Right forelimb (tissue), 1 donor: ENCODE measurements around the gene TMEM63B.
"Not testable (repeated sequence)": the region's sequence is repeated elsewhere in the genome, so short reads cannot be mapped to it uniquely, and the experiment has no call there.

Experiments
- DNase-seq: peaks from one replicate; pipeline ENCODE4 v3.0.0-alpha.2; 2018

Gene TMEM63B

GRCh38 chr6:44172731-44173500 is 45.6 kb downstream of the TMEM63B start:
- DNase-seq = peak; percentile 87

- DNase-seq = no peak
Observed at GRCh38 chr6:44176130-44176761, 48.9 kb downstream of the TMEM63B start.

- no peak for DNase-seq
Observed at GRCh38 chr6:44176762-44177509, 49.6 kb downstream of the TMEM63B start.

- DNase-seq = no peak
Observed at GRCh38 chr6:44177691-44178423, 50.5 kb downstream of the TMEM63B start.

- no peak for DNase-seq
Observed at GRCh38 chr6:44178424-44179071, 51.2 kb downstream of the TMEM63B start.

DNA sequence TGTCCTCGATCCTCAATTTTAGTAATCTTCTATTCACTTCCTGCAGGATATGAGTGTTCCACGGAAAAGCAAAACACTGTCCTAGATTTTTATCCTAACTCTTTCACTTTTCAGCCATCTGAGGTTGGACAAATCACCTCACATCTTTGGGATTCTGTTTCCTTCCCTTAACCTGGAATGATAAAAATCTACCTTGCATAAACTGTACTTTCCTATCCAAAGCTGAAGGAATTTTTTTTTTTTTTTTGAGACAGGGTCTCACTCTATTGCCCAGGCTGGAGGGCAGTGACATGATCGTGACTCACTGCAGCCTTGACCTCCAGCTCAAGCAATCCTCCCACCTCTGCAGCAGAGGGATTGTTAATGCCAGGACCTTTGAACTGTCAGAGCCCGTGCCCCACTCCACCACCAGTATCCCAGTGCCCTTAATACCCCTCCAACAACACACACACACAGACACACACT is 51.8 kb downstream of the TMEM63B start:
- DNase-seq = no peak

DNA sequence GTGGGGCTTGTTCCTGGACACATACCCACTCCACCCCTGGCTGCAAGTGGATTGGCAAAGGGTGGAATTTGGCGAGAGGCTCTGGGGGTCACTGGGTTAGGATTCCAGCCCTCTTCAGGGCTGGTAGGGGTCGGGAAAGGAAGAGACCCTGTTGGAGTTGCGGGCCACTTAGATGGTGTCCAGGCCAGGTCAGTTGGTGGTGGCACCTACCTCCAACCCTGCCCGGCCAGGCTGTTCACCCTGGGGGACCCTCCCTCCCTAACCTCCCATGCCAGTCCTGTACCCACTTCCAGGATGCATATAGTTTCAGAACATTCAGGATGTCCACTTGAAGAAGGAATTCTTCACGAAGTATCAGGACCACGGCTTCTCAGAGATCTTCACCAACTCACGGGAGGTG is 52.3 kb downstream of the TMEM63B start:
- no peak for DNase-seq

DNA sequence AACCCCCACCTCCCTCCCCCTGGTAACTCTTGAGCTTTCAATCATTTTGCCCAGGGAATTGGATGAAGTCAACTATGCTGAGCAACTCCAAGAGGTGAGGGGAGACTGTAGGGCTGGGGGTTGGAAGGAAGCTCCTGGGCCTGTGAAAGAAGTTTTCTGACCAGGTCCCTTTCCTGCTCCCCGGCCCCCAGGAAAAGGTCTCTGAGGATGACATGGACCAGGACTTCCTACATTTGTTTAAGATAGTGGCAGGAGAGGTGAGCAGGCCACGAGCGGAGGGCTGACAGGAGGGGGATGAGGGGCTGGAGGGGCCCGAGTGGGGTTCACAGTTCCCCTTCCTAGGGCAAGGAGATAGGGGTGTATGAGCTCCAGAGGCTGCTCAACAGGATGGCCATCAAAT is 53.1 kb downstream of the TMEM63B start:
- no peak for DNase-seq

DNA sequence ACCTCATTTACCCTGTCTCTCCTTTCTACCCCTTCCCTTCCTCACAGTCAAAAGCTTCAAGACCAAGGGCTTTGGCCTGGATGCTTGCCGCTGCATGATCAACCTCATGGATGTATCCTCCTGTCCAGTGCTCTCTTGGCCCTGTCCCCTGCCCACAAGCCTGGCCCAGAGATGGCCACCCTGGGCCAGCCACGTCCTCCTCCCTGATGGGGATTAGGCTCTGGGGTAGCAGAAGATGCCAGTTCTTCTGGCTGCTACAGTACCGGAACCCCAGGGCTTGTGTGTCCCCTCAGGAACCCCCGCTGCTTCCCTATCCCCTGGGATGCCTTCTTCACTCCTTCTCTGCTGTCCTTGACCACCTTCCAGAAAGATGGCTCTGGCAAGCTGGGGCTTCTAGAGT is 53.5 kb downstream of the TMEM63B start:
- no peak for DNase-seq

DNA sequence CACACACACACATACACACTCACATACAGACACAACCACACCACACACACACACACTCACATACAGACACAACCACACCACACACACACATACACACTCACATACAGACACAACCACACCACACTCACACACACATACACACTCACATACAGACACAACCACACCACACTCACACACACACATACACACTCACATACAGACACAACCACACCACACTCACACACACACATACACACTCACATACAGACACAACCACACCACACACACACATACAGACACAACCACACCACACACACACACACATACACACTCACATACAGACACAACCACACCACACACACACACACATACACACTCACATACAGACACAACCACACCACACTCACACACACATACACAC is 54.4 kb downstream of the TMEM63B start:
- not testable (repeated sequence) for DNase-seq

DNA sequence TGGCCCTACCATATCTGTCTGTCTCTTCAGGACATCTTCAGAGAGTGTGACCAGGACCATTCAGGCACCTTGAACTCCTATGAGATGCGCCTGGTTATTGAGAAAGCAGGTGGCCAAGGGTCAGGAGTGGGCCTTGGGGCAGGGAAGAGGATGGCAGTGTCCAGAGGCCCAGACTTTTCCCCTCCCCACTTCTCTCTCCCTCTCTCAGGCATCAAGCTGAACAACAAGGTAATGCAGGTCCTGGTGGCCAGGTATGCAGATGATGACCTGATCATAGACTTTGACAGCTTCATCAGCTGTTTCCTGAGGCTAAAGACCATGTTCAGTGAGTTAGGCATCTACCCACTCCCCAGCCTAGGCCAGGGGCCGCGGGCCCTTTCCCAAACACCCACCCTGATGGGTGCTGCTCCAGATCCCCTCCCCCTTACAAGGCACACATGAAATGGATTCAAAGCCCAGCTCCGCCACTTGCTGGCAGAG is 55.6 kb downstream of the TMEM63B start:
- DNase-seq = no peak

DNA sequence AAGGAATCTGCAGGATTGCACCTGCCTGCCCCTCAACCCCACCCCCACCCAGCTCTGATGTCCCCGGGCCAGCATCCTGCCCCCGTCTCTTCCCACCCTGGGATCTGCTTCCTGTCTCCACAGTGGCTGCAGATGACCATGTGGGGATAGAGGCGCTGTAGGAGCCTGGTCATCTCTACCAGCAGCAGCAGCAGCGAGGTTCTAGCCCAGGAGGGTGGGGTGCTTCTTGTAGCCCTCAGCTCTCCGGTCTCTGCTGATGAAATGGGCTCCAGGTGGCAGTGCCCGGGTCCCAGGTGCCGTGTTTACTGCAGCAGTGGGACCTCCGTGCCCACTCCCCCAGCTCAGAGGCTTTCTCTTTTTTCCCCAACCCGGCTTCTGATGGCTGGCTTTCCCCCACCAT is 56.4 kb downstream of the TMEM63B start:
- DNase-seq = no peak

DNA sequence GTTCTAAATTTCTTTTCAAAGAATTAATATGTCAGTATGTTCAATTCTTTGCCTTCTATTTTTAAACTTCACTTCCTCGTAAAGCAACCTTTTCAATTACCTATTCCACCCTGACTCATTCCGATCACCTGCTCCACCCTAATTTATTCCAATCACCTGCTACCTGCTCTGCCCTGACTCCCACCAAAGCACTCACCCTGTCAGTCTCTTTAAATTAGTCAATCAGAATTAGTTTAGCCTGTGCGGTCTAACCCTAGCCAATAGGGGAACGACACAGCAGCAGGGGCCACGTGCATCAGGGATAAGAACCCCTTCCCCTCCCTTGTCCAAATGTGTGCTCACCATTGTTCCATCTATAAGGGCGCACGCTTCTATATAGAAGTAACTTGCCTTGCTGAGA is 58.0 kb downstream of the TMEM63B start:
- DNase-seq = not testable (repeated sequence)

GRCh38 chr6:44185953-44186634 is 58.7 kb downstream of the TMEM63B start:
- no peak for DNase-seq

DNA sequence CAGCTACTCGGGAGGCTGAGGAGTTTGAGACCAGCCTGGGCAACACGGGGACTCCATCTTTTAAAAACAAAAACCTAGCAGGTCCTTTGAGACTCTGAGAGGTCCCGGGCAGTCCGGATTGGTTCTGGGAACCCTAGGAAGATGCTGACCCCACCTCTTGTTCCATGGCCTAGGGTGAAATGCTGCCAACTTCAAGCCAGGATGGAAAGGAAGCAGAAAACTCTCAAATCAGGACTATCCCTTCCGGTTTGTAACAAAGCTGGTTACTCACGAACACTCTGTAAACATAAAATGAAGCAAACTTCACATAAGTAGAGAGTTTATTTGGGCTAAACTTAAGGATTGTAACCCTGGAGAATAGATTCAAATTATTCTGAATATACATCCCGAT is 59.3 kb downstream of the TMEM63B start:
- DNase-seq = no peak

DNA sequence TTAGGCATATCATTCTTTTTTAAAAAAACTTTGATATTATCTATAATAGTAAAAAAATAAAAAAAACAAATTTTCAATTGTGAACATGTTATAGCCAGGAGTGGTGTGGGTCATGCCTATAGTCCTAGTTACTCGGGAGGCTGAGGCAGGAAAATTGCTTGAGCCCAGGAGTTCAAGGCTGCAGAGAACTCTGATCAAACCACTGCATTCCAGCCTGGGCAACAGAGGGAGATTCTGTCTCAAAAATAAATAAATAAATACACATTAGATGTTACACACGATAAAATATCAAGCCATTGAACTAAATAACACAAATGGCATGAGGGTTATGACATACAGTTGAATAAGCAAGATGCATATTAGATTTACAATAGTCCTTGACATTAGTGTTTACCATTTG is 61.5 kb downstream of the TMEM63B start:
- DNase-seq = no peak

GRCh38 chr6:44189257-44189656 is 61.9 kb downstream of the TMEM63B start:
- no peak for DNase-seq

GRCh38 chr6:44190715-44191114 is 63.4 kb downstream of the TMEM63B start:
- no peak for DNase-seq

GRCh38 chr6:44192428-44193041 is 65.2 kb downstream of the TMEM63B start:
- DNase-seq = no peak

DNA sequence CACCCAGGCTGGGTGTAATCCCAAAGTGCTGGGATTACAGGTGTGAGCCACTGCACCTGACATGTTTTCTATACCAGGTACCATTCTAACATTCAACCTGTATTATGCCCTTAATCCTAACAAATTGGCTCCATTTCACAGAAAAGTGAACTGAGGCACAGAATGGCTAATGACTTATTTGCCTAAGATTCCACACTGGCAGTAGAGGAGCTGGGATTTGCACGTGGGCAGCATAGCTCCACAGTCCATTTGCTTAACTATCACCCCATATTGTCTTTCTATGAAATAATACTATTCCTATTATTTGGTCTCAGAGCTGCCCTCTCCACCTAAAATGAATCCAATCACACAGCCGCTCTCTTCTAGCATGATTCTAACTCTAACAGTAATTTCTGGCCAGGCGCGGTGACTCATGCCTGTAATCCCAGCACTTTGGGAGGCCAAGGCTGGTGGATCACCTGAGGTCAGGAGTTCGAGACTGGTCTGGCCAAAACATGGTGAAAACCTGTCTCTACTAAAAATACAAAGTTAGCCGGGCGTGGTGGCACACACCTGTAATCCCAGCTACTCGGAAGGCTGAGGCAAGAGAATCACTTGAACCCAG is 66.1 kb downstream of the TMEM63B start:
- no peak for DNase-seq

DNA sequence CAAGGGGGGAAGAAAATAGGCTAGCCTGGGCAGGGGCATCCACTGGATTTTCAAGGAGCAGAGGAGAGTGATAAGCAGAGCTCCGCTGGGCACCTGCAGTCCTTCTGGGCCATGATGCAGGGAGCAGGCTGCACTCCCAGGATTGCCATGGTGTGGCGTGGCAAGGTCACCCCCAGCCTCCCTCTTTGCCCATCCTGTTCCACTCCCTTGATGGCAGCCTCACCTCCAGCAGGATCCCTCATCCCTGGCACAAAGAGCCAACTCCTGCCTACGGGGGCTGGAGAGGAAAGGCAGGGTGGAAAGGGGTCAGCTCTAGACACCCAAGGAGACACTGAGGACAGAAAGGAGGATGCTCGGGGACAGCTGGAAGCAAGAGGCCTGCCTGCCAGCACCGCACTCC is 67.0 kb downstream of the TMEM63B start:
- DNase-seq = no peak
